ENCODE results near the gene GSTA4. TPM values are rescaled to one million over a fixed set of nuclear protein-coding genes. Genes with fewer than 3 reads are reported as not detected.
"Not testable (repeated sequence)": the region's sequence is repeated elsewhere in the genome, so short reads cannot be mapped to it uniquely, and the experiment has no call there.

GSTA4 gene
- total and polyA plus RNA-seq, 2 donors (not counting 1 experiment from before 2014, with no cell fraction given), result 51.9 to 54.0 TPM

GRCh38 chr6:53010504-53010903, 15.4 kb upstream of the GSTA4 start:
- Histone ChIP-seq H3K27ac (ENCODE audit: insufficient read depth, low read length) (no peak overlapping the region), H3K4me2 (ENCODE audit: extremely low read depth, insufficient read depth, low read length) (no peak overlapping the region), H3K36me3 (ENCODE audit: control insufficient read depth, insufficient read depth, low read length) (peaks cover 11% of the 10 kb centered on the region), H3K27me3 (ENCODE audit: control insufficient read depth, insufficient read depth, low read length) (no peaks in the 10 kb centered on the region), H3K9me3 (ENCODE audit: control insufficient read depth, insufficient read depth, low read depth, low read length) (no peaks in the 10 kb centered on the region), H4K20me1 (ENCODE audit: control insufficient read depth, extremely low read depth, insufficient read depth, low read length) (no peaks in the 10 kb centered on the region), H3K4me3 (replicated peaks in 1 of 4; ENCODE audit: control extremely low read depth in 1 of 4, insufficient read depth in 1 of 4, low read depth in 3 of 4, low read length in 4 of 4) (no peak overlapping the region), H3K79me2 (ENCODE audit: control insufficient read depth, insufficient read depth, low read length) (no peaks in the 10 kb centered on the region), H3K4me1 (ENCODE audit: control insufficient read depth, extremely low read depth, insufficient read depth, low read length) (peaks cover 6% of the 10 kb centered on the region), H2AFZ (ENCODE audit: low read length) (no peak overlapping the region), H3K9ac (ENCODE audit: insufficient read depth, low read length) (no peak overlapping the region)
- no peak for DNase-seq (ENCODE audit: low read depth in 2 of 2)
- TF ChIP-seq CTCF (conservative IDR thresholded peaks at IDR 0.05 in 1 of 2, IDR thresholded peaks at IDR 0.05 in 1 of 2; ENCODE audit: low read depth in 1 of 2, low read length in 2 of 2) (no peak), EZH2 (IDR thresholded peaks at IDR 0.05; ENCODE audit: low read length, missing control alignments) (no peak)

- no peak for DNase-seq (ENCODE audit: low read depth in 2 of 2)
- TF ChIP-seq CTCF (conservative IDR thresholded peaks at IDR 0.05 in 1 of 2, IDR thresholded peaks at IDR 0.05 in 1 of 2; ENCODE audit: low read depth in 1 of 2, low read length in 2 of 2) (no peak), EZH2 (IDR thresholded peaks at IDR 0.05; ENCODE audit: low read length, missing control alignments) (no peak)
- H3K9me3 ChIP-seq (ENCODE audit: control insufficient read depth, insufficient read depth, low read depth, low read length), result no peaks in the 10 kb centered on the region
- no peaks in the 10 kb centered on the region for H4K20me1 ChIP-seq (ENCODE audit: control insufficient read depth, extremely low read depth, insufficient read depth, low read length)
- H3K79me2 ChIP-seq (ENCODE audit: control insufficient read depth, insufficient read depth, low read length), result no peaks in the 10 kb centered on the region
- H3K9ac ChIP-seq (ENCODE audit: insufficient read depth, low read length), result no peak overlapping the region
- H3K4me2 ChIP-seq (ENCODE audit: extremely low read depth, insufficient read depth, low read length), result no peak overlapping the region
- H3K27me3 ChIP-seq (ENCODE audit: control insufficient read depth, insufficient read depth, low read length), result no peaks in the 10 kb centered on the region
- H3K27ac ChIP-seq (ENCODE audit: insufficient read depth, low read length), result no peak overlapping the region
- H3K36me3 ChIP-seq (ENCODE audit: control insufficient read depth, insufficient read depth, low read length), result peaks cover 11% of the 10 kb centered on the region
- H3K4me1 ChIP-seq (ENCODE audit: control insufficient read depth, extremely low read depth, insufficient read depth, low read length), result peaks cover 6% of the 10 kb centered on the region
- no peak overlapping the region for H2AFZ ChIP-seq (ENCODE audit: low read length)
- H3K4me3 ChIP-seq (replicated peaks in 1 of 4; ENCODE audit: control extremely low read depth in 1 of 4, insufficient read depth in 1 of 4, low read depth in 3 of 4, low read length in 4 of 4), result no peak overlapping the region
Measured at GRCh38 chr6:53009511-53009910, 14.4 kb upstream of the GSTA4 start.

GRCh38 chr6:53009056-53009455, 14.0 kb upstream of the GSTA4 start:
- peaks cover 6% of the 10 kb centered on the region for H3K4me1 ChIP-seq (ENCODE audit: control insufficient read depth, extremely low read depth, insufficient read depth, low read length)
- H3K36me3 ChIP-seq (ENCODE audit: control insufficient read depth, insufficient read depth, low read length), result peaks cover 11% of the 10 kb centered on the region
- no peak overlapping the region for H3K9ac ChIP-seq (ENCODE audit: insufficient read depth, low read length)
- DNase-seq (ENCODE audit: low read depth in 2 of 2), result no peak
- TF ChIP-seq CTCF (conservative IDR thresholded peaks at IDR 0.05 in 1 of 2, IDR thresholded peaks at IDR 0.05 in 1 of 2; ENCODE audit: low read depth in 1 of 2, low read length in 2 of 2), result no peak
- no peak for TF ChIP-seq EZH2 (IDR thresholded peaks at IDR 0.05; ENCODE audit: low read length, missing control alignments)
- no peaks in the 10 kb centered on the region for H4K20me1 ChIP-seq (ENCODE audit: control insufficient read depth, extremely low read depth, insufficient read depth, low read length)
- no peak overlapping the region for H3K4me2 ChIP-seq (ENCODE audit: extremely low read depth, insufficient read depth, low read length)
- H3K4me3 ChIP-seq (replicated peaks in 1 of 4; ENCODE audit: control extremely low read depth in 1 of 4, insufficient read depth in 1 of 4, low read depth in 3 of 4, low read length in 4 of 4), result no peak overlapping the region
- no peak overlapping the region for H2AFZ ChIP-seq (ENCODE audit: low read length)
- H3K79me2 ChIP-seq (ENCODE audit: control insufficient read depth, insufficient read depth, low read length), result no peaks in the 10 kb centered on the region
- H3K27ac ChIP-seq (ENCODE audit: insufficient read depth, low read length), result no peak overlapping the region
- H3K9me3 ChIP-seq (ENCODE audit: control insufficient read depth, insufficient read depth, low read depth, low read length), result no peaks in the 10 kb centered on the region
- H3K27me3 ChIP-seq (ENCODE audit: control insufficient read depth, insufficient read depth, low read length), result no peaks in the 10 kb centered on the region

GRCh38 chr6:53008192-53008687, 13.2 kb upstream of the GSTA4 start:
- DNase-seq (ENCODE audit: low read depth in 2 of 2); H3K79me2 ChIP-seq (ENCODE audit: control insufficient read depth, insufficient read depth, low read length); H3K9ac ChIP-seq (ENCODE audit: insufficient read depth, low read length); H3K9me3 ChIP-seq (ENCODE audit: control insufficient read depth, insufficient read depth, low read depth, low read length); H3K27ac ChIP-seq (ENCODE audit: insufficient read depth, low read length); H3K4me3 ChIP-seq (replicated peaks in 1 of 4; ENCODE audit: control extremely low read depth in 1 of 4, insufficient read depth in 1 of 4, low read depth in 3 of 4, low read length in 4 of 4); H3K36me3 ChIP-seq (ENCODE audit: control insufficient read depth, insufficient read depth, low read length); H3K4me1 ChIP-seq (ENCODE audit: control insufficient read depth, extremely low read depth, insufficient read depth, low read length); H3K4me2 ChIP-seq (ENCODE audit: extremely low read depth, insufficient read depth, low read length); H4K20me1 ChIP-seq (ENCODE audit: control insufficient read depth, extremely low read depth, insufficient read depth, low read length); H2AFZ ChIP-seq (ENCODE audit: low read length); H3K27me3 ChIP-seq (ENCODE audit: control insufficient read depth, insufficient read depth, low read length): not testable (repeated sequence)
